Stomach (tissue), 4 donors: ENCODE data around the gene USP3.

Experiments used
- POLR2A ChIP-seq, 4 donors: fragments of 450-650 bp; IDR thresholded peaks; one replicate each; pipeline ENCODE4 v1.6.1; 2016; ENCODE audit warnings: antibody characterized with exemption in 4 of 4, control low read depth in 2 of 4, mild to moderate bottlenecking in 1 of 4, moderate library complexity in 1 of 4
- POLR2AphosphoS5 ChIP-seq, 3 donors: sonication (generic); formaldehyde crosslinking; IDR thresholded peaks; one replicate each; pipeline ENCODE4 v1.6.1; 2016; ENCODE audit warnings: antibody characterized with exemption in 3 of 3
- TF ChIP-seq, protein P1 (sequence below), 7 experiments: fragments of 450-650 bp in 4 of 7; fragments of 200-600 bp in 3 of 7; sonication (generic) in 3 of 7; IDR thresholded peaks; one replicate each; pipeline ENCODE4 v1.5.1; 2016 to 2019; ENCODE audit warnings: antibody characterized with exemption in 7 of 7, control low read depth in 2 of 7, mild to moderate bottlenecking in 1 of 7

DNA sequence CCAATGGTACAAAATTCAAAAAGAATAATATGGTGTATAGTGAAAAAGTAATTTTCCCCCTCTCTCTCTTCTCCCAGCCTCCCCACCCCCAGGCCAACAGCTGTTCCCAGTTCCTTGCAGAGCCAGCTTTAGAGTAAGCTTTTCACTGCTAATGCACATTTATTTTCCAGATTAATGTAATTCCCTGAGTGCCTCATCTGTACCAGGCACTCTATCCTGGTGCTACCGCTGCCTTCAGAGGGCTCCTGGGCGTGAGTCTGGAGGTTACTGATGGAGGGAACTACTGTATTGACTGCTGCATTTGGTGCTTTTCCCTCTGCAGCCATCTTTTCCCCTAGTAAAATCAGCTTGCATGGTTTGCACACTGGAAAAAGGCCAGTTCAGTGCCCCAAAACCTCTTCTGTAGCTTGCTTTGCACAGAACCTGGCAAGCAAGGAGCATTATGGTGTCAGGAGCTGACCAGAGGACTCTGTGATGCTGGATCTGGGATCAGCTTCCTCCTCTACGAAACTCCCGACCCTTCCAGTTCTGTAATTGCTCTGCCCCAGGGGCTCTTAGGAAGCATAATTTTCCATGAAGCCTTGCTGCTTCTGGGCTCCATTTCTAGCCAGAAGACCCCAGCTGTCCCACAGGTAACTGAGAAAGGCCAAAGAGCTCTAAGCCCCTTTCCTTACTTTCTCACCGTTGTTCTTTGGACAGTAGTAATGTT lies 8.5 kb upstream of the USP3 start:
- TF ChIP-seq POLR2AphosphoS5 (IDR thresholded peaks at IDR 0.05) = no peak
- no peak for TF ChIP-seq POLR2A (IDR thresholded peaks at IDR 0.05)
- TF ChIP-seq, protein P1, sequence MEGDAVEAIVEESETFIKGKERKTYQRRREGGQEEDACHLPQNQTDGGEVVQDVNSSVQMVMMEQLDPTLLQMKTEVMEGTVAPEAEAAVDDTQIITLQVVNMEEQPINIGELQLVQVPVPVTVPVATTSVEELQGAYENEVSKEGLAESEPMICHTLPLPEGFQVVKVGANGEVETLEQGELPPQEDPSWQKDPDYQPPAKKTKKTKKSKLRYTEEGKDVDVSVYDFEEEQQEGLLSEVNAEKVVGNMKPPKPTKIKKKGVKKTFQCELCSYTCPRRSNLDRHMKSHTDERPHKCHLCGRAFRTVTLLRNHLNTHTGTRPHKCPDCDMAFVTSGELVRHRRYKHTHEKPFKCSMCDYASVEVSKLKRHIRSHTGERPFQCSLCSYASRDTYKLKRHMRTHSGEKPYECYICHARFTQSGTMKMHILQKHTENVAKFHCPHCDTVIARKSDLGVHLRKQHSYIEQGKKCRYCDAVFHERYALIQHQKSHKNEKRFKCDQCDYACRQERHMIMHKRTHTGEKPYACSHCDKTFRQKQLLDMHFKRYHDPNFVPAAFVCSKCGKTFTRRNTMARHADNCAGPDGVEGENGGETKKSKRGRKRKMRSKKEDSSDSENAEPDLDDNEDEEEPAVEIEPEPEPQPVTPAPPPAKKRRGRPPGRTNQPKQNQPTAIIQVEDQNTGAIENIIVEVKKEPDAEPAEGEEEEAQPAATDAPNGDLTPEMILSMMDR (IDR thresholded peaks at IDR 0.05) = no peak
